GM19395 (cell line): Measurements from ENCODE around the gene RNF5.

ENCODE experiments used
- ATAC-seq: cut with Tn5 transposase; IDR thresholded peaks from one replicate; pipeline ENCODE4 v1.9.1; 2021; ENCODE audit warnings: mild to moderate bottlenecking, moderate library complexity; ENCODE audit not compliant: unreplicated experiment

The RNF5 gene

GRCh38 chr6:32151863-32152768 is 26.1 kb upstream of the RNF5 start, which contains the start of gene PRRT1:
Gene PRRT1 (minus strand): TSS chr6:32151939. CDS start chr6:32151827, 112 bp downstream.
- ATAC-seq, result no peak

GRCh38 chr6:32152769-32153563 is 25.2 kb upstream of the RNF5 start:
- ATAC-seq, result no peak

DNA sequence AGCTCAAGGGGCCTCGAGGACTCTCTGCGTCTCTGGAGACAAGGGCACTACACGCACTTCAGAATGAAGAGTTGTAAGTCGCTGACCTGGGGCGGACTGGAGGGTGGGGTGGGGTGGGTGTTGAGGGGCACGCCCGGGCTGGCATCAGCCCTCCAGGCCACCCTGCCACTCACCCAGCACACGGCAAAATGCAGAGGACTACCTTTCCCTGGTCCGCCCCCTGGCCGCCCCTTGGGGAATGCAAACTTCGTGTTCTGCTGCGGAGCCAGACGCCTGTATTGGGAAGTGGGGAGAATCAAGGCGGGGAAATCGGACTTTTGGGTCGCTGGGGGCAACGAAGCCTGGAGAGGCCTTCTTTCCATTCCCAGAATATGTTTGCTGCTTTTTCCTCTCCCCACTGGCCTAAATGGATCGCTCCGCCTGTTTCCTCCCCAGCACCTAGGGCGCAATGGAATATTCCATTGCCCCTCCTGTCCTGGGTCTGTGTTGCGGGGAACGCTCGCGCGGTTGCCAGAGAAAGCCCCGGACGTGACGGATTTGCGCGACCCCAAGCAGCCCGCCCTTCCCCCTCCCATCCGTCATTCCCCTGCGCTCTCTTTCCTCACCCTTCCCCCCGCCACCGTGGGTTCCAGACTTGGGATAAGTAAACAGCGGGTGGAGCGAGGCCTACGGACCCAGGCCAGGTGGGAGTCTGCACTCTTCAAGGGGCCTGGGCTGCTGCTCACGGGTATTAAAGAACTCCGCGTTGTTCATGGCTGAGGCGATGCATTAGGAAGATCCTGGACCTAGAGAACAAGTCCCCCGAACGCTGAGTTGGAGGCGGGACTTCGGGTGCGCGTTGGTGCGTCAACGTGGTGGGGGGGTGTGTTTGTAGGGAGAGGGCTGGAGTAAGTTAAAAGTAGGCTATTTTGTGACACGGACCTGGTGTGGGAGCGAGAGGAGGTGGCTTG is 24.4 kb upstream of the RNF5 start, which contains the start of gene PPT2:
TSS of gene PPT2 (plus strand) at position 578 of the 950 bp plus-strand sequence. CDS start 454 bp downstream, outside the sequence.
- ATAC-seq, result no peak

DNA sequence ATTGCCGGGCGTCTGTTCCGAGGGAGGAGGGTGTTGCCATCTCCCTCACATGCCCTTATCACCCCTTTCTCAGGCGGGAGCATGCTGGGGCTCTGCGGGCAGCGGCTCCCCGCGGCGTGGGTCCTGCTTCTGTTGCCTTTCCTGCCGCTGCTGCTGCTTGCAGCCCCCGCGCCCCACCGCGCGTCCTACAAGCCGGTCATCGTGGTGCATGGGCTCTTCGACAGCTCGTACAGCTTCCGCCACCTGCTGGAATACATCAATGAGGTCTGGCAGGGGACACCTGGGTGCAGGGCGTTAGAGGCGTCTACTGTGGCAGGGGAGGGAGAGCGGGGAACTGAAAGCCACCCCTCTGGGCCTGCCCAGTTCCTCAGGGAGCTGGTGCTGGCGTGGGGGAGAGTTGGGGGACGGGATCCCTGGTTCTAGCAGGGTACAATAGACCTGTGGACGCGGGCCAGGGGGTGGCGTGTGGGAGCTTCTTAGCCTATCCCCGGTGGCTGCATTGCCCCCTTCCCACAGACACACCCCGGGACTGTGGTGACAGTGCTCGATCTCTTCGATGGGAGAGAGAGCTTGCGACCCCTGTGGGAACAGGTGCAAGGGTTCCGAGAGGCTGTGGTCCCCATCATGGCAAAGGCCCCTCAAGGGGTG is 23.6 kb upstream of the RNF5 start:
- no peak for ATAC-seq

- no peak for ATAC-seq
Measured at GRCh38 chr6:32156891-32157290, 21.3 kb upstream of the RNF5 start.

- no peak for ATAC-seq
Measured at GRCh38 chr6:32158052-32158451, 20.2 kb upstream of the RNF5 start.

GRCh38 chr6:32163559-32164258 is 14.5 kb upstream of the RNF5 start:
- ATAC-seq, result no peak

DNA sequence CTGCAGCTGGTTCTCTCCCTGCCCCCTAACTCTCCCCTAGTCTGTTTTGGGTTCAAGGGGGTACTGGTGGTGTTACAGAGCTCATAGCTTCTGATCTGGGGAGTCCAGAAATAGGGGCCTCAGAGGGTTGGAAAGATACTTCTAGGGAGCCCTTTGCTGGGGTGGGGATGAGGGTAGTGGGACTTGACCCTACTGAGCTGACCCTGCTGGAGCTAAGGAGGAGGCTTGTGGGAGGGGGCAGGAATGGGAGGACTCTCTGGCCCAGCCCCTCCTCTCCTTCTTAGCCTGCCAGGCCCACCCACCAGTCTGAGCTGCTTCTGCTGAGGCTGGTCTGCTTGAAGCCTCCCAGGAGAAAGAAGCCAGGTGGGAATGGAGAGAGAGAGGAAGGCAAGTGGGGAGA is 13.9 kb upstream of the RNF5 start, which contains the start of gene EGFL8:
TSS of gene EGFL8 (plus strand) at position 301 of the 400 bp plus-strand sequence. CDS start 1,571 bp downstream, outside the sequence.
- ATAC-seq, result no peak

GRCh38 chr6:32166411-32167061 is 11.7 kb upstream of the RNF5 start:
- no peak for ATAC-seq

DNA sequence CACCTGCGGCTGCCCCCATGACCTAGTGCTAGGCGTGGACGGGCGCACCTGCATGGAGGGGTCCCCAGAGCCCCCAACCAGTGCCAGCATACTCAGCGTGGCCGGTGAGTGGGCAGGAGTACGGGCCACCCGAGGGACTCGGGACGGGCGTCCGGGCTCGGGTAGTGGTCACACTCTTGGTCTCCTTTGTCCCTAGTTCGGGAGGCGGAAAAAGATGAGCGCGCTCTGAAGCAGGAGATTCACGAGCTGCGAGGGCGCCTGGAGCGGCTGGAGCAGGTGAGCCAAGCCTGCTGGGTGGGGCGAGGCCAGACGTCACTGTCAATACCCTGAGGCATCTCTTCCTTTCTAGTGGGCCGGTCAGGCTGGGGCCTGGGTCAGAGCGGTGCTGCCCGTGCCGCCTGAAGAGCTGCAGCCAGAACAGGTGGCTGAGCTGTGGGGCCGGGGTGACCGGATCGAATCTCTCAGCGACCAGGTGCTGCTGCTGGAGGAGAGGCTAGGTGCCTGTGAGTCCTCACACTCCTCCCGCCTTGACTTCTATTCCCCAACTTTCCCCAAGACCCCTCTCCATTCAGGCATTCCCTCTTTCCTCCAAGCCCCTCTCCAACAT is 10.9 kb upstream of the RNF5 start:
- no peak for ATAC-seq

- no peak for ATAC-seq
Measured at GRCh38 chr6:32167761-32168262, 10.4 kb upstream of the RNF5 start.

GRCh38 chr6:32168350-32168749 is 9.9 kb upstream of the RNF5 start:
- no peak for ATAC-seq

DNA sequence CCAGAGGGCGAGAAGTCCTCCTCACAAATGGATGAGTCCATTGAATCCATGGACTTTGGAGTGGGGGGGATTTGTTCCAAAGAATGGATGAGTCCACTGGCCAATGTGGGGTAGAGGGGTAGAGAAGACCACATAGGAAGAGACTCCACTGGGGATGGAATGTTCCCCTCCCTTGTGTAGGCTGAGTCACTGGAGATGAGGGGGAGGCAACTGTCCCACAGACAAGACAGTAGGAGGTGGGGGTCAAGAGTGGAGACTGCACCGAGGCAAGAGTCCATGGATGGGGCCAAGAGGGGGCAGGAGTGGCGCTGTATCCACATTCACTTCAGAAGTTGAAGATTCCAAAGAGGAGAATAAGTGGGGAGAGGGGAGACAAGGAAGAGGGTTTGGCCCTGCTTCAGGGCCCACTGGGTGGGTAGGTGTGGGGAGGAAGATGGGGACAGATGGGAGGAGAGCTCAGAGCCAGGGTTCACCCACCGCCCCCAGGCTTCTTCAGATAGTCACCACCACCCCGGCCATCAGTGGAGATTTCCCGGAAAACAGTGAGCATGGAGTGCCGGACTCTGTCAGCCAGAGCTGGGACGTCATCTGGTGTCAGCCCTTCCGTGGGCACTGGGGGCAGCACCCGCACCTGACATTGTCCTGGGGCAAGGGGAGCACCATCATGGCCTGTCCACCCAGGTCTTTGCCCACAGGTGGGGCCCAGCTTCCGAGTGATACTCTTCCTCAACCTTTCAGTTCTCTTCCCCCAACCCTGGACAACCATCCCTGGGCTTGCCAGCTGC is 9.2 kb upstream of the RNF5 start:
- ATAC-seq, result no peak

GRCh38 chr6:32170294-32170693 is 7.9 kb upstream of the RNF5 start:
- ATAC-seq, result no peak

GRCh38 chr6:32171234-32171633 is 7.0 kb upstream of the RNF5 start:
- ATAC-seq, result no peak

- no peak for ATAC-seq
Measured at GRCh38 chr6:32173051-32173727, 5.0 kb upstream of the RNF5 start.

DNA sequence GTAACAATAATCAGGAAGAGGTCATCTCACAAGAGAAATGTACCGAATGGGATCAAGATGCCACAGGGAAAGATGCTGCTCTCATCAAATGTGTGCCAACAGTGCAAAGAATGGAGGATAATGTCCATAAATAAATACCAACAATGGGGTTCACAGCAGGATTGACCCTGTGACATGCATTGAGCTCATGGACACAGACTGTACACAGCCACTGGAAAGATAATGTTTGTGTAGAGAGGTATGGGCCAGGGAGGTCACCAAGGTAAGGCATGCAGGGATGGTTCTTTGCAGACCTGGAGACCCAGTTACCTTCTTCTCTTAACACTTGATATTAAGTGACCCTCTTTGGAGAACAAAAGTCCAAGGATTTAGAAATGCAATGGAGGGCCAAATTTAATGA is 3.8 kb upstream of the RNF5 start:
- ATAC-seq, result no peak
